ENCODE data around the gene GABARAP.

GABARAP gene

GRCh38 chr17:7241783-7242716, at the start of gene GABARAP:
Gene GABARAP (minus strand): TSS chr17:7242449. CDS start chr17:7242330, 119 bp downstream.
- peak; percentile 88 for DNase-seq

DNA sequence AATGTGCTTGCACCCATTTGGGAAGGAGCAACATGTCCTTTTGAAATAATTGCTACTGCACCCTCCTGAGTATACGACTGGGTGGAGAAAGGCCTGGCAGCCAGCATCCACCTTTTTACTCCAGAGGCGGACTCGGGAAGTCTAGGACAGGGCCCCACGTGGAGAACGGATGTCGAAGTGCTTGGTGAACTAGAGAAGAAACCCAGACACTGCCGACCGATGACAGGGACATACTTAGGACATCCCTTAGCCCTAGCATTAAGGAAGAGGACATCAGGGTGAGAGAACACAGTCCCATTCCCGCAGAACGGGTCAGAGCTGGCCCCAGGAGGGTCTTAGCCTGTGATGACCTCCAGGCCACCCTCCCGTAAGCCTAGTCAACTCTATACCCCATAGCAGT, 48.4 kb upstream of the GABARAP start:
- no peak for DNase-seq

- no peak for DNase-seq
Measured at GRCh38 chr17:7290166-7290565, 47.9 kb upstream of the GABARAP start.

- no peak for DNase-seq
Measured at GRCh38 chr17:7289256-7290032, 47.2 kb upstream of the GABARAP start.

DNA sequence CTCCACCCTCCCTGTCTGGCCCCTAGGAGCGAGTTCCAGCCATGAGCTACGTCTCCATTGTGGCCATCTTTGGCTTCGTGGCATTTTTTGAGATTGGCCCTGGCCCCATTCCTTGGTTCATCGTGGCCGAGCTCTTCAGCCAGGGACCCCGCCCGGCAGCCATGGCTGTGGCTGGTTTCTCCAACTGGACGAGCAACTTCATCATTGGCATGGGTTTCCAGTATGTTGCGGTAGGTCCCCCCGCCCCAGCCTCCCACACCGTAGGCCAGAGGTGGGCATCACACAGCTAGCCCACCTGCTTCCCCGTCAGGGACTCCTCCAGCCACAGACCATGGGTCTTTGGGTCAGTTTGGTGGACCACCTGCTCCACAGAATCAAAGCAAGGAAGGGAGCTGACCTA, 43.4 kb upstream of the GABARAP start:
- DNase-seq = no peak

DNA sequence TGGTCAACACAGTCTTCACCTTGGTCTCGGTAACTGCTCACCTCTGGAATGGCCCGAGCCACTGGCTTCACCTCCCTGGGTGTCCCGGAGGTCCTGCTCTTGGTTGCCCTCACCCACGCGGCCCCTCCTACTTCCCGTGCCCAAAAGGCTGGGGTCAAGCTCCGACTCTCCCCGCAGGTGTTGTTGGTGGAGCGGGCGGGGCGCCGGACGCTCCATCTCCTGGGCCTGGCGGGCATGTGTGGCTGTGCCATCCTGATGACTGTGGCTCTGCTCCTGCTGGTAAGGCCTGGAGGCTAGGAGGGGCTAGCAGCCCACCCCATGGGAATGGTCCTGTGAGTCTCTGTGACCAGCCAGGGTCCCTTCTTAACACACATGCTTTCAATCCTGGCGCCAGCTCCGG, 42.7 kb upstream of the GABARAP start:
- DNase-seq = no peak

GRCh38 chr17:7283471-7284216, 41.4 kb upstream of the GABARAP start:
- no peak for DNase-seq

- no peak for DNase-seq
Measured at GRCh38 chr17:7282752-7283321, 40.6 kb upstream of the GABARAP start.

DNA sequence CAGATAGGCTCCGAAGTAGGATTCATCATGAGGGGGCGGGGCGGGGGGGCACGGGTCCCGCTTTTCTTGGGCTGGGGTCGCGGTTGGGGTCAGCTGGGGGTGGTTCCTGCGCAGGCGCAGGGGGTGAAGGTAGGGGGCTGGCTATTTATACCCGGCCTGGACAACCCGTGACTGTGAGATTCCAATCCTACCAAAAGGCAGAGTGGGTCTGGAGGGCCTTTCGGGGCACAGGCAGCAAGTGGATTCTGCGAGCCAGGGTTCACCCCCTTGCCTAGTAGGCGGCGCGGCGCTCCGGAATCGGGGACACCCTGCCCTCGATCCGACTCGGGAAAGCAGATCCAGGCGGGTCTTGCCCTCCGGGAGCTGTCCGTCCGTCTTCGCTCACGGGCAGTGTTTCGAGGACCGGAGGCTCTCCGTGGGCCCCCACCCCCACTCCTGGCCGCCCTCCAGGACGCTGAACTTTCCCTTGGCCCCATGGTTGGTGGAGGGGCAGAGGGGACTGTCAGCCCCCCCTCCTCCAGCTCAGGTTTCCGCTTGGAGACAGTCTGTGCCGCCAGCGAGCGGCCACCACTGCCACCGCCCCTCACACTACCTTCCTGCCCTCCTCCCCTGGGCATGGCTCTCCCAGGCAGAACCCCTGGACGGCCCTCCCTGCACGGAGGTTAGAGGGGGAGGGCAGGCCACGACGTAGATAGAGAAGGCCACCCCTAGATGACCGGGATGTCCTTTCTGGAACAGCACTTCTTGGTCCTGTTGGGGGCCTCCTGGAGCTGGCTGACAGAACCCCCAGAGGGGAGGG, 39.9 kb upstream of the GABARAP start:
- DNase-seq = no peak

GRCh38 chr17:7281074-7281952, 39.1 kb upstream of the GABARAP start, which contains the start of gene SLC2A4:
Gene SLC2A4 (plus strand): TSS chr17:7281718. CDS start chr17:7281935, 217 bp downstream.
- DNase-seq = peak; percentile 89

DNA sequence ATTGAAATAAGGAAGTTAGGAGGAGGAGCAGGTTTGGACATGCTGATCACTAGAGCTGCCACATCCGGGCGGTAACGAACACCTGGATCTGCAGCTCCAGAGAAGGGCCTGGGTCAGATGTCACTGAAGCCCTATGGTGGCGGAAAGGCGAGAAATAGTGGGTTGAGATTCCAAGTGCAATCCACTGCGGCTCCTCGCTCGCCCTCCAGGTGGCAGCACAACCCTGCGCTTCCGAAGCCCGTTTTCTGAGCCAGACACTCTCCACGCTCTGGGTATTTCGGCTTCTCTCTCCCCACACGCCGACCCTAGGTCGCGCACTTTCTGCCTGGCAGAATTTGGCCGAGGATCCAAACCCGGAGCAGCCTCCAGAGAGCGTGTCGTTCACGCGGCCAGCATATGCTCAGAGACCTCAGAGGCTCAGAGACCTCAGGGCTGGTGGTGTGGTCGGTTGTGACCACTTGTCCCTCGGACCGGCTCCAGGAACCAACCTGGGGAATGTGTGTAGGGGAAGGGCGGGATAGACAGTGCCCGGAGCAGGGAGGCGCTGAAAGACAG, 38.3 kb upstream of the GABARAP start:
- peak; percentile 76 for DNase-seq

DNA sequence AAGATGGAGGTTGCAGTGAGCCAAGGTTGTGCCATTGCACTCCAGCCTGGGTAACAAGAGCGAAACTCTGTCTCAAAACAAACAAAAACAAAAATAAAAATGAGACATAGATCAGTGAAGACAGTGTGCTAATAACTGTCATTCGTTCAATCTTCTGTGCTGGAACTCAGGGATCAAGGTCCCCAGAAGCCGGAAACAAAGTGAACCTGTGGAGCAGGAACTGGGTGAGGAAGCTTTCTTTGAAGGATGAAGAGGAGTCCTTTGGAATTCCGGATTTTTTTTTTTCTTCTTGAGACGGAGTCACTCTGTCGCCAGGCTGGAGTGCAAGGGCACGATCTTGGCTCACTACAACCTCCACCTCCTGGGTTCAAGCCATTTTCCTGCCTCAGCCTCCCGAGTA, 37.2 kb upstream of the GABARAP start:
- no peak for DNase-seq

DNA sequence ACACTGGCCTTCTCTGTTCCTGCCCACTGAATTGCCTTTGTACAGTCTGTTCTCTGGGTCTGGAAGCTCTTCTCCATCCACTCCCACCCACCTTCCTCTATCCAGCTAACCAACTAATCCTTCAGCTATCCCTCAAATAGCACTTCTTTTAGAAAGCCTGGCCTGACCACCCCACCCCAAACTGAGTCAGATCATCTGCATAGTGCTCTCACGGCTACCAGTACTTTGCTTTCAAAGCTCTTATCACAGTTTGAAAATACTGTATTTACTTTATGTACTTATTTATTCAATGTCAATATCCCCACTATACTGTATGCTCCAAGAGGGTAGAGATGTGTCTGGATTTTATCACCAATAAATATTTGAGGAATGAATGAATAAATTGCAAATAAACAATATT, 24.5 kb upstream of the GABARAP start:
- no peak for DNase-seq

GRCh38 chr17:7263801-7264078, 21.5 kb upstream of the GABARAP start:
- no peak for DNase-seq

DNA sequence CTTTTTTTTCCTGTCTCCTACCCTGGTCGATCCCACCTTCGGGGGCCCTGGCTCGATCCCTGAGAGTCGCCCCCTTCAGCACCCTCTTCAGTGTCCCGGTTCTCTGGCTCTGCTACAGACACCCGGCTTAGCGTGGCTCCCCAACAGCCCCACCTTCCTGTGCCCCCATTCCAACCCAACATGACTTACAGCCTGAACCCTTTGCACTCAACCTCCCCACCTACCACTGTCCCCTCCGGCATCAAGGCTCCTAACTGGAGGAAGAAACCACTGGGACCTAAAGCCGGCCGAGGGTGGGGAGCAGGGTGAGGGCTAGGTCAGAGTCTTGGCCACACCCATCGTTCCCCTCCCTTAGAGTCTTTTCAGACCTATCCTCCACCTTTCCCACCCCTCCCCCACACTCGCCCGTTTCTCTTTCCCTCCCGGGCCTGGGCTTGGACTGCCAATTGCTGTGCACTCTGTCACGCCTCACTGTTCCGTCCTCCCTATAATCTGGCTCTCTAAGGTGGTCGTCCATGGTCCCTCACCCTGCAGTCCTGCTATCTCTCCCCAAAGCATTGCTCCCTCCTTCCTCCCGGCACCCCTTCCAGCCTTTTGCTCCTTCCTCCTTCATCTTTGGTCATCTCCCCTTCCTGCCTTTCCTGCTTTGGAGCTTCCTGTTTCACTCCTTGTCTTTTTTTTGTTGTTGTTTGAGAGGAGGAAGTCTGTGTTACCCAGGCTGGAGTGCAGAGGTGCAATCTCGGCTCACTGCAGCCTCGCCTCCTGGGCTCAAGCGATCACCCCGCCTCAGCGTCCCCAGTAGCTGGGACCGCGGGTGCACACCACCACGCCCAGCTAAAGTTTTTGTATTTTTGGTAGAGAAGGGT, 20.9 kb upstream of the GABARAP start:
- no peak for DNase-seq

DNA sequence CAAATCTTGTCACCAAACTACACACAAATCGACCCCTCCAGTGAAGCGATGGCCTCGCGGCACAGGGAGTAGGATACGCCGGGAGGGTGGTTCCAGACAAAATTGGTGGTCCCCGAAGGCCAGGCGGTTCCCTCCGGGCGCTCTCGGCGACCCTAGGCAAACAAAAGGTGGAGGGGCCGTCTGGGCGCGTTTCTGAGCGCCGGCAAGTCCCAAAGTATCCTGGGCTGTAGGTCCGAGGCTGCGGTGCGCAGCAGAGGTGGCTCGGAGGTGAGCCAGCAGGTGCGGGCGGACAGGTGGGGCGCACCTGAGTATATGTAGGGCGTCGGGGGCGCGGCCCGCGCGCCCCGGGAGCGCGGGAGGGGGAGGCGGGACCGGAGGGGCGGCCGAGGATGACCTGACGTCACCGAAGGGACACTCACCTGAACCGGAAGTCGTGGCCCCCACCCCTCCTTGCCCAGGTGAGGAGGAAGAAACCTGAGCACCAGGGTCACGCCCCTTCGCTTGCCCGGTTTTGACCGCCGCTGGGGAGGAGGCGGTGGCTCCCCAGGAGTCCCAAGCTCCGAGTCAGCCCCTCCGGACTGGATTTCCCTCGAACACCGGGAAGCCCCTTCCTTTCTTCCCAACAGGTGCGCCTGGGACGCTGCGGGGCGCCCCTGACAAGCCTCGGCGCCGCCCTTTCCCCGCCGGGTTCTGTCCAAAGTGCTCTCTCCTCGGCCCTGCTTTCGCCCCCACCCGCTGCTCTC, 20.1 kb upstream of the GABARAP start, which contains the start of gene CLDN7:
Gene CLDN7 (minus strand): TSS at position 287 of the 743 bp plus-strand sequence. CDS start 435 bp downstream, outside the sequence.
- DNase-seq = peak; percentile 16

GRCh38 chr17:7261379-7262191, 19.3 kb upstream of the GABARAP start:
- DNase-seq = no peak
